PC-9 (cell line): ENCODE results near the gene SAP25.

Experiments
- EZH2 ChIP-seq: fragments of 200-600 bp; sonication (generic); IDR thresholded peaks from 2 replicates; pipeline ENCODE4 v1.8.0; 2017; ENCODE audit warnings: antibody characterized with exemption, low read depth
- TF ChIP-seq, protein P1 (sequence below): fragments of 200-600 bp; sonication (generic); conservative IDR thresholded peaks from 2 replicates; pipeline ENCODE4 v1.6.1; 2017; ENCODE audit warnings: mixed run types, antibody characterized with exemption, mild to moderate bottlenecking, moderate library complexity

DNA sequence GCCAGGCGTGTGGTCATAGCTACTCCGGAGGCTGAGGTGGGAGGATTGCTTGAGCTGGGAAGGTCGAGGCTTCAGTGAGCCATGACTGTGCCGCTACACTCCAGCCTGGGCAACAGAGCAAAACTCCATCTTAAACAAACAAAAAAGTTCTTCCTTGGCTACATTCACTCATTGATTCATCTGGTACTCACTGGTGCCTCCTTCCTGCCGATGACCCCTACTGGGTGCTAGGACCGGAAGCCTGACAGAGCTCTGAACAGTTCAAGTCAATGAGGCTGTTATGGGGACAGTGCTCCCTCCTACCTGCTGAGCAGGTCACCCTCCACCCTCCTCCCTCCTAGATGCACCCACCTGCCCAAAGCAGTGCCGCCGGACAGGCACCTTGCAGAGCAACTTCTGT is 33.4 kb upstream of the SAP25 start:
- TF ChIP-seq, protein P1, sequence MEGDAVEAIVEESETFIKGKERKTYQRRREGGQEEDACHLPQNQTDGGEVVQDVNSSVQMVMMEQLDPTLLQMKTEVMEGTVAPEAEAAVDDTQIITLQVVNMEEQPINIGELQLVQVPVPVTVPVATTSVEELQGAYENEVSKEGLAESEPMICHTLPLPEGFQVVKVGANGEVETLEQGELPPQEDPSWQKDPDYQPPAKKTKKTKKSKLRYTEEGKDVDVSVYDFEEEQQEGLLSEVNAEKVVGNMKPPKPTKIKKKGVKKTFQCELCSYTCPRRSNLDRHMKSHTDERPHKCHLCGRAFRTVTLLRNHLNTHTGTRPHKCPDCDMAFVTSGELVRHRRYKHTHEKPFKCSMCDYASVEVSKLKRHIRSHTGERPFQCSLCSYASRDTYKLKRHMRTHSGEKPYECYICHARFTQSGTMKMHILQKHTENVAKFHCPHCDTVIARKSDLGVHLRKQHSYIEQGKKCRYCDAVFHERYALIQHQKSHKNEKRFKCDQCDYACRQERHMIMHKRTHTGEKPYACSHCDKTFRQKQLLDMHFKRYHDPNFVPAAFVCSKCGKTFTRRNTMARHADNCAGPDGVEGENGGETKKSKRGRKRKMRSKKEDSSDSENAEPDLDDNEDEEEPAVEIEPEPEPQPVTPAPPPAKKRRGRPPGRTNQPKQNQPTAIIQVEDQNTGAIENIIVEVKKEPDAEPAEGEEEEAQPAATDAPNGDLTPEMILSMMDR, result no peak
- no peak for TF ChIP-seq EZH2
